ENCODE data around the gene AXIN2.

GRCh38 chr17:65489413-65490155, 71.9 kb downstream of the AXIN2 start:
- TF ChIP-seq POLR2A (IDR thresholded peaks at IDR 0.05): no peak
- no peak for TF ChIP-seq CTCF (IDR thresholded peaks at IDR 0.05 in 4 of 5, conservative IDR thresholded peaks at IDR 0.05 in 1 of 5)
